Keratinocyte (primary cell): ENCODE data around the gene FBLIM1. TPM values are rescaled to one million over a fixed set of nuclear protein-coding genes. Genes with fewer than 3 reads are reported as not detected.

Experiments
- DNase-seq: peaks from one replicate; pipeline ENCODE4 v3.0.0-alpha.2; 2011; ENCODE audit warnings: low read depth, missing footprints, low spot score
- FAIRE-seq: peaks from 2 replicates; lab custom pipeline; 2011; peaks lifted over from hg19 to GRCh38; lab: Jason Lieb, UNC
- H2AFZ ChIP-seq: 2 replicates; pipeline ENCODE4 v1.6.0; 2012; ENCODE audit warnings: low read length, control low read depth, inconsistent platforms; ENCODE audit not compliant: control insufficient read depth
- H3K27ac ChIP-seq: 2 replicates; pipeline ENCODE4 v1.5.1; 2011; ENCODE audit warnings: low read length; ENCODE audit not compliant: control insufficient read depth, insufficient read depth
- H3K27me3 ChIP-seq: 3 replicates; pipeline ENCODE4 v1.6.0; 2011; ENCODE audit warnings: low read length; ENCODE audit not compliant: control insufficient read depth, insufficient read depth; ENCODE audit errors: extremely low read depth
- H3K36me3 ChIP-seq, 2 experiments: 2 replicates in 1 of 2; 3 replicates in 1 of 2; pipeline ENCODE4 v1.5.1; 2011; ENCODE audit warnings: low read length in 2 of 2, mild to moderate bottlenecking in 1 of 2; ENCODE audit not compliant: control insufficient read depth in 2 of 2, insufficient read depth in 2 of 2; ENCODE audit errors: extremely low read depth in 1 of 2
- H3K4me1 ChIP-seq: 3 replicates; pipeline ENCODE4 v1.5.1; 2011; ENCODE audit warnings: low read length; ENCODE audit not compliant: control insufficient read depth, insufficient read depth; ENCODE audit errors: extremely low read depth
- H3K4me2 ChIP-seq: 3 replicates; pipeline ENCODE4 v1.6.0; 2011; ENCODE audit warnings: low read depth, low read length; ENCODE audit not compliant: control insufficient read depth, insufficient read depth; ENCODE audit errors: extremely low read depth
- H3K4me3 ChIP-seq, 3 experiments: fragments of 200-600 bp in 1 of 3; sonication (generic) in 1 of 3; 2 replicates in 2 of 3; 3 replicates in 1 of 3; pipeline ENCODE4 v1.5.1; 2011 to 2016; ENCODE audit warnings: low read length in 3 of 3, mild to moderate bottlenecking in 3 of 3, control low read depth in 2 of 3, inconsistent platforms in 1 of 3, low read depth in 1 of 3, mixed read lengths in 1 of 3, mixed run types in 1 of 3, moderate library complexity in 1 of 3; ENCODE audit not compliant: control insufficient read depth in 2 of 3, insufficient read depth in 2 of 3; ENCODE audit errors: extremely low read depth in 1 of 3
- H3K79me2 ChIP-seq: 2 replicates; pipeline ENCODE4 v1.6.0; 2012; ENCODE audit warnings: low read length; ENCODE audit not compliant: control insufficient read depth, insufficient read depth
- H3K9ac ChIP-seq: 3 replicates; pipeline ENCODE4 v1.6.0; 2011; ENCODE audit warnings: low read length; ENCODE audit not compliant: control insufficient read depth, insufficient read depth; ENCODE audit errors: extremely low read depth
- H3K9me1 ChIP-seq: 3 replicates; pipeline ENCODE4 v1.6.0; 2011; ENCODE audit warnings: low read length; ENCODE audit not compliant: control insufficient read depth, insufficient read depth; ENCODE audit errors: extremely low read depth
- H3K9me3 ChIP-seq: 2 replicates; pipeline ENCODE4 v1.5.1; 2012; ENCODE audit warnings: low read depth, low read length; ENCODE audit not compliant: control insufficient read depth
- H4K20me1 ChIP-seq: 3 replicates; pipeline ENCODE4 v1.6.0; 2011; ENCODE audit warnings: low read length; ENCODE audit not compliant: control insufficient read depth, insufficient read depth; ENCODE audit errors: extremely low read depth
- CTCF ChIP-seq, 3 experiments: IDR thresholded peaks in 1 of 3; conservative IDR thresholded peaks in 1 of 3; optimal IDR thresholded peaks in 1 of 3; 2 replicates in 2 of 3; 3 replicates in 1 of 3; pipeline versions ENCODE3 to v1.5.1; 2011; ENCODE audit warnings: low read length in 3 of 3, mild to moderate bottlenecking in 3 of 3, moderate library complexity in 2 of 3, control low read depth in 1 of 3, inconsistent platforms in 1 of 3; ENCODE audit not compliant: insufficient read depth in 2 of 3; ENCODE audit errors: extremely low read depth in 1 of 3
- EZH2 ChIP-seq: IDR thresholded peaks from one replicate; pipeline ENCODE4 v1.6.1; 2012; ENCODE audit warnings: inconsistent platforms, mild to moderate bottlenecking, low read length, moderate library complexity
- dilution Hi-C: fragments of 300-500 bp; cut with MboI; formaldehyde crosslinking; loops from one replicate; pipeline ENCODE4 v1.7.0; 2020; ENCODE audit warnings: low sequenced_read_pairs; ENCODE audit not compliant: extremely low pct_ligation_motif_present
- polyA plus RNA-seq, 5 experiments: library from polyadenylated mRNA; depleted of rRNA in 3 of 5; stranded (reverse) in 3 of 5; stranded (forward) in 1 of 5; unstranded in 1 of 5; fragments of >200 nt; gene quantifications; 1 replicate in 1 of 5; 2 replicates in 3 of 5; 3 replicates in 1 of 5; pipeline versions ENCODE4 v1.2.1 to v1.2.3, GENCODE V29; 2011 to 2012; ENCODE audit warnings: missing spikeins in 2 of 5, low read depth in 1 of 5, low replicate concordance in 1 of 5

FBLIM1 gene
- polyA plus RNA-seq, 1 donor (not counting 4 experiments of a cell fraction or from before 2014, with no cell fraction given), result 144 TPM

DNA sequence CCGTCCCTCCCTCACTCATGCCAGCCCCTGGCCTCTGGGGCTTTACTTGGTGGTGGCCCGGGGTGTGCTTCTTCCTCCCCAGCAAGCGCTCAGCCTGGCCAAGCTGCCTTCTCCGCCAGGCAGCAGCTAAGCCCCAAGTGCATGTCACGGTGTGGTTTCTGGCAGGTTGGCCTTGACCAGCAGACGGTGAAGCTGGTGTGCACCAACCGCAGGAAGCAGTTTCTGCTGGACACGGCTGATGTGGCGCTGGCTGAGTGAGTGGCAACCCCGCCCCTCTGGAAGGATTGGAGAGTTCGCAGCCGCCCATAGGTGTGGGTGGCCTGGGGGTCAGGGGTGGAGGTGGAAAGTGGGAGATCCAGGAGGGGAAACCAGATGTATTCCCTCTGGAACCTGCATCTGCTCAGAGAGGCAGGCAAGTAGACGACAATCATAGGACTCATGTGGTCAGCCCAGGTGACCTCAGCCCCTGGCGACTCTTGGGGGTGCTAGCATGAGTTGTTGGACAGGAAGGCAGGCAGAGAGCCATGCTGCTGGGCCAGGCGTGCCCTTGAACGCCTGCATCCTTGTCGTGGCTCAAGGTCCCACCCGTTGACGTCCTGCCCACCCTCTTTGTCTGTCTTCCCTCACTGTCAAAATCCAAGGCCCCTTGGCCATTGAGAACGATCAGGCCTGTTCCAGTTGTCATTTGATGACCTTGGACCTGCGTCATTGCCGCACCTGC, 29.5 kb upstream of the FBLIM1 start:
- Histone ChIP-seq H4K20me1 (no peaks in the 10 kb centered on the region), H3K36me3 (peaks cover 46 to 58% of the 10 kb centered on the region in 2 experiments), H3K4me2 (no peak overlapping the region), H3K4me3 (no peak overlapping the region), H3K4me1 (no peaks in the 10 kb centered on the region), H3K9me1 (no peaks in the 10 kb centered on the region), H3K79me2 (no peaks in the 10 kb centered on the region), H3K9ac (no peak overlapping the region), H3K27me3 (no peaks in the 10 kb centered on the region), H3K27ac (no peak overlapping the region), H3K9me3 (no peaks in the 10 kb centered on the region), H2AFZ (no peak overlapping the region)
- FAIRE-seq, result no peak
- TF ChIP-seq EZH2 (no peak), CTCF (optimal IDR thresholded peaks at IDR 0.05 in 1 of 3, IDR thresholded peaks at IDR 0.05 in 1 of 3, conservative IDR thresholded peaks at IDR 0.05 in 1 of 3; ENCODE audit: extremely low read depth in 1 of 3, insufficient read depth in 2 of 3, low read length in 3 of 3) (no peak)
- no peak for DNase-seq
- dilution Hi-C loops, result no loop called here

- Histone ChIP-seq H3K27ac (no peak overlapping the region), H3K4me3 (no peak overlapping the region), H2AFZ (no peak overlapping the region), H3K4me1 (peaks cover 4% of the 10 kb centered on the region), H4K20me1 (no peaks in the 10 kb centered on the region), H3K79me2 (no peaks in the 10 kb centered on the region), H3K27me3 (no peaks in the 10 kb centered on the region), H3K4me2 (no peak overlapping the region), H3K9ac (no peak overlapping the region), H3K36me3 (peaks cover 49 to 58% of the 10 kb centered on the region in 2 experiments), H3K9me1 (no peaks in the 10 kb centered on the region), H3K9me3 (no peaks in the 10 kb centered on the region)
- FAIRE-seq (no peak), DNase-seq (no peak)
- dilution Hi-C loops, result no loop called here
- TF ChIP-seq CTCF (optimal IDR thresholded peaks at IDR 0.05 in 1 of 3, IDR thresholded peaks at IDR 0.05 in 1 of 3, conservative IDR thresholded peaks at IDR 0.05 in 1 of 3; ENCODE audit: extremely low read depth in 1 of 3, insufficient read depth in 2 of 3, low read length in 3 of 3) (no peak), EZH2 (no peak)
These were observed 28.2 kb upstream of the FBLIM1 start for GRCh38 chr1:15730423-15730822.
